Activated CD4-positive, alpha-beta T cell treated with anti-CD3 and anti-CD28 coated beads for 48 hours (primary cell): ENCODE data around the gene IL20RB.

Experiments used
- DNase-seq: peaks from one replicate; pipeline ENCODE4 v3.0.0-alpha.2; 2020

The IL20RB gene, protein sequence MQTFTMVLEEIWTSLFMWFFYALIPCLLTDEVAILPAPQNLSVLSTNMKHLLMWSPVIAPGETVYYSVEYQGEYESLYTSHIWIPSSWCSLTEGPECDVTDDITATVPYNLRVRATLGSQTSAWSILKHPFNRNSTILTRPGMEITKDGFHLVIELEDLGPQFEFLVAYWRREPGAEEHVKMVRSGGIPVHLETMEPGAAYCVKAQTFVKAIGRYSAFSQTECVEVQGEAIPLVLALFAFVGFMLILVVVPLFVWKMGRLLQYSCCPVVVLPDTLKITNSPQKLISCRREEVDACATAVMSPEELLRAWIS

DNA sequence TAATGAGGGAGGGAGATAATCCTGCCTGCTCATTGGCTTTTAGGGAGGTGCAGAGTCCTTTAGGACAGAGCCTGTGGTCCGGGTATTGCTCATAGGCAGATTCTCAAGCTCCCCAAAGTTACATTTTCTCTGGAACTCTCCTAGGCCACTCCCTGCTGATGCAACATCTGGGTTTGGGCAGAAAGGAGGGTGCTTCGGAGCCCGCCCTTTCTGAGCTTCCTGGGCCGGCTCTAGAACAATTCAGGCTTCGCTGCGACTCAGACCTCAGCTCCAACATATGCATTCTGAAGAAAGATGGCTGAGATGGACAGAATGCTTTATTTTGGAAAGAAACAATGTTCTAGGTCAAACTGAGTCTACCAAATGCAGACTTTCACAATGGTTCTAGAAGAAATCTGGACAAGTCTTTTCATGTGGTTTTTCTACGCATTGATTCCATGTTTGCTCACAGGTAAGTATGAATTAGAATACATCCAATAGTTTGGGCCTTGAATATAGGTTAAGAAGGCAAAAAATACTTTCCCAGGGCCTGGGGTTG is at the start of gene IL20RB:
TSS of gene IL20RB (plus strand) at position 233 of the 538 bp plus-strand sequence. CDS start at position 364, 131 bp downstream.
- no peak for DNase-seq

DNA sequence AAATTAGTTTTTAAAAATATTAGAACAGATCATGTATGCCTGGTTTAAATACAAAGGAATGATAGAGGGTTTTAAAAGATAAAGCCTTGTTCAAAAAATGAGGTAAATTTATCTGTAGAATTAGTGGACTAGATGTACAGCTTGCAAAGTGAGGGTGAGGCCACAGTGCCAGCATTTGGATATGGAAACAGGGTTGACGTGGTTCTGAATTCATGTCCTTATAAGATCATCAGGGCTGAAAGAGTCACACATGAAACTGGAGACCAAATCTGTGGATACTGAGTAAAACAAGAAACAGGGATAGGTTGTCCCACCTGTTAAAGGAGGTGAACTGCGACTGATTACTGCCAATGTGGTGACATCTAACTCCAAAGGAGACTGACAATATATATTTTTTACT is 49.5 kb upstream of the IL20RB start:
- no peak for DNase-seq

DNA sequence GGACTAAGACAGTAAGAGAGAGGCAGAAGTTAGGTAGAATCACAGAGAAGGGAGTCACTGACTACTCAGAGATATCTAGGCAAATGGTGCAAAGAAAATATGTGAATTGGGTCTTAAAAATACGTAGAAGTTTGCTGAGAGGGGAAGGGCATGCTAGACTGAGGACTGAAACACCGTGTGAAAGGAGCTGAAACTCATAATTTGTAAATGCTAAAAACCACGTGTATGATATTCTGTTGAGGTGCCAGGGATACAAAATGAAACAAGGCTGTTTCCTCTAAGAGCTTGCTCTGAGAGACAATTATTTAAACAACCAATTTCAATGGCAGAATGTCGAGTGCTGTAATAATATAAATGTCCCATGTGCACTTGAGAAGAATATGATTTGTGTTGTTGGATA is 48.6 kb upstream of the IL20RB start:
- no peak for DNase-seq

DNA sequence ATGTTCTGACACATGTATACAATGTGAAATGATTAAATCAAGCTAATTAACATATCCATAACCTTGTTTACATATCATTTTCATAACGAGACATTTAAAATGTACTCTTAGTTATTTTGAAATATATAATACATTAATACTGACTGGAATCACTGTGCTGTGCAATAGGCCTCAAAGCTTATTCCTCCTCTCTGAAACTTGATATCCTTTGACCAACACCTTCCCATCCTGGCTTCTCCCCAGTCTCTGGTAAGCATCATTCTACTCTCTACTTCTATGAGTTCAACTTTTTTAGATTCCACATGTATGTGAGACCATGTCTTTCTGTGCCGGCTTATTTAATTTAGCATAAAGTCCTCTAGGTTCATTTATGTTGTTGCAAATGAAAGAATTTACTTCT is 47.1 kb upstream of the IL20RB start:
- no peak for DNase-seq

DNA sequence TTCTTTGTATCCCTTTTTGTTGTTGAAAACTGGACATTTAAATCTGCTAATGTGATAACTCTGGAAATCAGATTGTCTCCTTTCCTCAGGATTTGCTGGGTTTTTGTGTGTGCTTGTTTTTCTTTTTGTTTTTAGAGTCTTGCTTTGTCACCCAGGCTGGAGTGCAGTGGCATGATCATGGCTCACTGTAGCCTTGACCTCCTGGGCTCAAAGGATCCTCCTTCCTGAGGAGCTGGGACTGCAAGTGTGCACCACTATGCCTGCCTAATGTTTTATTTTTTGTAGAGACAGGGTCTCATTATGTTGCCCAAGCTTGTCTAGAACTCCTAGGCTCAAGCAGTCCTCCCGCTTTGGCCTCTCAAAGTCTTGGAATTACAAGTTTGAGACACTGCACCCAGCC is 44.6 kb upstream of the IL20RB start:
- DNase-seq: no peak

DNA sequence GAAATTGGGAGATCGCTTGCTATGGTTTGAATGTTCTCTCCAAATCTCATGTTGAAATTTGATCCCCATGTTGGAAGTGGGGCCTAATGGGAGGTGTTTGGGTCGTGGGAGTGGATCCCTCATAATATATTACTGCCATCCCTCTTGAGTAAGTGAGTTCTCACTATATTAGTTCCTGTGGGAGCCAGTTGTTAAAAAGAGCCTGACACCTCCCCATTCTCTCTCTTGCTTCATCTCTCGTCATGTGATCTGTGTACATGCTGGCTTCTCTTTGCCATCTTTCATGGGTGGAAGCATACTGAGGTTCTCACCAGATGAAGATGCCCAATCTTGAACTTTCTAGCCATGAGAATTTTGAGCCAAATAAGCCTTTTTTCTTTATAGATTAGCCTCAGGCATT is 43.0 kb upstream of the IL20RB start:
- DNase-seq: no peak

DNA sequence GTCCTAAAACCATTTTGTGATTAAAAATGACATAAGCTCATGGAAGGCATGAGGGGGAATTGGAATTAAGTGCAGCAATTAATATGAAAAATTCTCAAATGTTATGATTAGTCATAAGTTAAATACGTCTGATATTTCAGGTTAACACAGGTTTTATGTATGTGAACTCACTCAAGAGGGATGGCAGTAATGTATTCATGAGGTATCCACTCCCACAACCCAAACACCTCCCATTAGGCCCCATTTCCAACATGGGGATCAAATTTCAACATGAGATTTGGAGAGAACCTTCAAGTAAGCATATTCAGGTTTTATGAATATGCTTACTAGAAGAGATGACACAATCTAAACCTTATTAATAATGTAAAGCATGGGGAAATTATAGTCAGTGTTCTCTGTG is 41.6 kb upstream of the IL20RB start:
- no peak for DNase-seq

DNA sequence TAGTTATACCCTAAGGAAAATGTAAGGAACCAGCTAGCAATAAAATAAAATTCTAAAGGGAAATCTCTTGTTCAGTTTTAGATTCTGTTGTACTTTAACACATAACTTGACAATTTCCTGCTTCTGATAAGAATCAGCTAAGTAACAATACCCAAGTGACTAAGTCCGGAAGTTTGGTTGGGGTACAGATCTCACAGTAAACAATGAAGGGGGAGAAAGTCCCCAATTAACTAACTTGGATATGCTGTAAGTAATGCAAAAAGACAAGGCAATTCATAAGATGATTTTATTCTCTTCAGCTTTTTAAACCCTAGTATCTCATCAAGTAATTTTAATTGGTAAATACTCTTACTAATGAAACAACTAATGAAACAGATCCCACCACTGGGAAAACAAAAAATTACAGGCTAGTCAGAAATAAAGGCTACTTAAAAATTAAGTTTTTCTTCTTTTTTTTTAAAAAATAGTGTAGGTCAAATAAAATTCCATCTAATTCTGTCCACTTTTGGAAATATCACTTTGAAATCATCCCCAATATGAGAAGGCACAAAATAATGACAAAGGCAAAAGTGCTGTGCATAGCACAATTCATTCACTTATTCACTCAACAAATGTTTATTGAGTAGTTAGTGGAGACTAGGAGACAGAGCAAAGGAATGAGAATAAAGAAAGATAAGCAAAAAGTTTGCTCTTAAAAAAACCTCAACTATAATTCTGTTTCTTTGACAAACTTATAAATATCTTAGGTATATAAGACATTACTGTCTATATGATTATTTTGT is 37.8 kb upstream of the IL20RB start:
- no peak for DNase-seq

DNA sequence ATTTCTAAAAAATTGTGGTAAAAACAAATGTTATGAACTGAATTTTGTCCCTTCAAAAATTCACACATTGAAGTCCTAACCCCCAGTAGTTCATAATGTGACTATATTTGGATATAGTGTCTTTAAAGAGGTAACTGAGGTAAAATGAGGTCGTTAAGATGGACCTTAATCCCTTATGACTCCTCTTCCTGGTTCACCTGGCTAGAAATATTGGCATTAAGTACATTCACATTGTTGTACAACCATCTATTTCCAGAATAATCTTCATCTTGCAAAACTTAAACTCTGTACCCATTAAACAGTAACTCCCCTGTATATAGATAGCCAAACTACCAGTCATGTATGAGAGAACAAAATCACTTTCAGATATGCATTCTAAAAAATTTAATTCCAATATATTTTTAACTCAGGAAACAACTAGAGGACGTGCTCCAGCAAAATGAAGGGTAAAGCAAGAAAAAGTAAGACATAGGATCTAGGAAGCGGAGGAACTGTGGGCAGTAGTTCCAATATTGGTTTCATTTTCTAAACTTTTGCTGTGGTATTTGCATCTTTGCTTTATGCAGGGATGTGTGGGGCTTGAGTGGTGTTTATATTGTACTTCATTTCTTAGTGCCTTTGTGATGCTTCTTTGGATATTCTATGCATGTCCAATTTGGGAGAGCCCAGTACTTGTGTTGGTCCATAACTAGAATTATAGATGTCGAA is 36.7 kb upstream of the IL20RB start:
- DNase-seq: no peak

DNA sequence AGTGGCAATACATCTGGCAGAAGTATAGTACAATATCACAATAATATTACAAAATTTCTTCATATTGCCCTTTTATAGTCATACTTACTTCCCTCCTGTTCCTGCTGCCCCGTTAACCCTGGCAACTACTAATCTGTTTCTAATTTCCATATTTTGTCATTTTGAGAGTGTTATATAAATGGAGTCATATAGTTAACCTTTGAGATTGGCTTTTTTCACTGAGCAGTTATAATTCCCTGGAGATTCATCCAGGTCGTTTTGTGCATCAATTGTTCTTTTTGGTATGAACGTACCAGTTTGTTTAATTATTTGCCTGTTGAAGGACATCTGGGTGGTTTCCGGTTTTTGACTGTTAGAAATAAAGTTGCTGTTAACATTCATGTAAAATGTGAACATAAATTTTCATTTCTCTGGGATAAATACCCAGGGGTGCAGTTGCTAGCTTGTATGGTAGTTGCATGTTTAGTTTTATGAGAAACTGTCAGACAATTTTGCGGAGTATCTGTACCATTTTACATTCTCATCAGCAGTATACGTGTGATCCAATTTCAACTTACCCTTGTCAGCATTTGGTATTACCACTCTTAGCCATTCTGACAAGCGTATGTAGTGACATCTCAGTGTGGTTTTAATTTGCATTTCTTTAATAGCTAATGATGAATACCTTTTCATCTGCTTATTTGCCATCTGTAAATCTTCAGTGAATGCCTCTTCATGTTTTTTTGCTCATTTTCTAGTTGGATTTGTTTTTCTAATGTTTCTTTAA is 32.2 kb upstream of the IL20RB start:
- no peak for DNase-seq

DNA sequence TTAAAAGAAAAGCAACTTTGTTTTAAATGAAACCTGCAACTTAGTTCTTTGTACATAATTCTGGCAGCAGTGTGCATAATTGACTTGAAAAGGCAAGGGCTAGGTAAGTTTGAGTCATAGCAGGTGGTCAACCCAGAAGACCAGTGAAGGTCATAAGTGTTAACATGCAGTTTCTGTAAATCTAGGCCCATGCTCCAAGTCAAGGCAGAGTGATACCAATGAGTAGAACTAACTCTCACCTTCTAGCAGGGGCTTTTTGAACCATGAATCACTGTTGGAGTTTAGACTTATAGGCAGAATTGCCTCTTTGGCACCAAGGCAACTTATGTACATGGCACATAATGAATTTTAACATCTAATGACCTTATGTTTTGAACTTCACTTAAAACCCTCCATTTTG is 29.5 kb upstream of the IL20RB start:
- DNase-seq: no peak

DNA sequence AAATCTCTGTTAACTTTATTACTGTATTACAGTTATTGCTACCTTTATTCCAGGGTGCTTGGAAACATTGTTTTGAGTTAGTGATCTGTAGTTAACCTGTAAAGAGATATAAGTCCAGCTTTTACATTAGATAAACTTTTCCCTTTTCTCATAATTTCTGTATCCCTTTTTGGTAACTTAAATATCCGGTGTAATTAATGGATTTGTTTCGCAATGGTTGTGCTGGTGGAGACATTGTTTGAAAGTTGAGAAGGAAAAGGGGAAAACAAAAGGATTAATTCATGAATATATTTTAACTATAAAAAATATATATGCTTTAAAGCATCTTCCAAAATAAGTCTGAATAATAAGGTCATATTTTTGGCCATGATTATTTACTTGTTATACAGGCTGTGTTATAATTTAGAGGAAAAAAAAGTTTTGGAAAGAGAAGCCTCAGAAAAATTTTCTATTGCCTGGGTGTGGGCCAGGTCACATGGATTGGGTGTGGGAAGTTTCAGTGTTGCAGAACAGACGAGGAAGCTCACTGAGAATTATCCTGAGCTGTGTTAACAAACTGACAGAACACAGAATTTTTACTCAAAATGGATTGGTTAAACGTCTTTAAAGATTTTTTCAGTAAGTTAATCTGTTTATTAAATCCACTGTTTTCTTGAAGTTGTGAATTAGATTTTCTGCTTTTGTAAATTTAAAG is 27.7 kb upstream of the IL20RB start:
- no peak for DNase-seq

DNA sequence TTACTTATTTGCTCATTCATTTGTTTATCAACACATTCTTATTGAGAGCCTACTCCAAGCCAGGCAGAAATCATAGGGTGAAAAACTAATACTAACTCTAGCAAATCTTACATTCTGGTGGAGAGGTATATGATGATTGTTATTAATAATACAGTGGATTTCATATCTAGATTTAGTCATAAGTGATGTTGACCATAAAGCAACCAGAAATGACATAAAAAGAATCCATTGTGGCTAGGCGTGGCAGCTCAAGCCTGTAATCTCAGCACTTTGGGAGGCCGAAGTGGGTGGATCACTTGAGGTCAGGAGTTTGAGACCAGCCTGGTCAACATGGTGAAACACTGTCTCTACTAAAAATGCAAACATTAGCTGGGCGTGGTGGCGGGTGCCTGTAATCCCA is 26.2 kb upstream of the IL20RB start:
- DNase-seq: no peak

DNA sequence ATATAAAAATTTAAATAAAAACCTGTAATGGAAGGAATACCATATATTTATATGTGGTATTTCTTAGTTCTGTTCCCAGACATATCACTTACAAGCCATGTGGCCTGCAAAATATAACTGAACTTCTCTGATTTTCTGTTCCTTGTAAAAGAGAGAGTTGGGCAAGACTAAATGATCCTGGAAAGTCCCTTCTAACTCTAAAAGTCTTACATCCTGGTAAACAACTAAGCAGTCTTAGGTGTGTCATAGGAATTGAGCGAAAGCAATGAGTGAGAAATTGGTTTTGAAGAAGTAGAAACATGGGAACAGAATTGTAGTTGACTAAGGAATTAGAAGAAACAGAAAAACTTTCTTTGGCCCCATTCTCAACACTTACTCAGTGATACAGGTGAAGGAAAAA is 25.3 kb upstream of the IL20RB start:
- no peak for DNase-seq

DNA sequence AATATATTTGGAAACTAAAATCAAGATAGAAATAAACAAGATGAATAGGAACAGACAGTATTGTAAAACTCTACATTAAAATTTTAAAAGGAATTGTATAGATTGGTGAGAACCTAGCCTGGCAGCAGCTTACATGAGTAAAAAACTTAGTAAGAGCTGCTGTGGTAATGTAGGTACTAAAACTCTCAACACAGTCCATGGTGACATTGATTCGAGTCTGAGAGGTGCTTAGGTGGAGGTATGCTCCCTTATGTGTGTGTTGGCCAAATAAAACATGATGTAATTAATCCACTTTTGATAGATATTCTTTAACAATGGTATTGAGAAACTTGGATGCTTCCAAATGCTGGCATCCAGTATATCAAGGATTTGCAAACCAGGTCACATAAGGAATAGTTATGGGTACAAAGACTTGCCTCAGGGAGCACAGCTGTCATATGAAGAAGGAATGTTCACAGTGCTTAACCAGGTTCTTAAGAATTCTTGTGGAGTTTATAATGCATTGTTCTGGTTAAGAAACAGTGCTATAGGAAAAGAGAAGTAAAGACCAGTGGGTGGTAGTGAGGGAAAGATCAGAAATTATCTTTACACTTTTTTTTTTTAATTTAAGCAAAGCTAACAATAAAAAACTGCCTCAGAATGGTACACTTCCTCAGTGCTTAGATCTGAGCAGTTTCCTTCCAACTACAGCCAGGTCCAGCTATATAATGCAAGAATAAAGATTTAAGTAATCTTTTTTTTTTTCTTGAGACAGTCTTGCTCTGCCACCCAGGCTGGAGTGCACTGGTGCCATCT is 24.6 kb upstream of the IL20RB start:
- no peak for DNase-seq

DNA sequence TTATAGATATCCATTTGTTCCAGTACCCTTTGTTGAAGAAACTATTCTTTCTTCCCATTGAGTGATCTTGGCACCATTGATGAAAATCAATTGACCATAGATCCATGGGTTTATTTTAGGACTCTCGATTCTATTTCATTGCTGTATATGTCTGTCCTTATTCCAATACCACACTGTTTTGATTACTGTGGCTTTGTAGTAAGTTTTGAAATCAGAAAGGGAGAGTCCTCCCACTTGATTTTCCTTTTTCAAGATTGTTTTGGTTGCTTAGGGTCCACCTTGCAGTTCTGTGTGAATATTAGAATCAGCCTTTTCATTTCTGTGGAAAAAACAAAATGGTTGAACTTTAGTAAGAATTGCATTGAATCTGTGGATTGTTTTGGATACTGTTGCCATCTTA is 20.6 kb upstream of the IL20RB start:
- DNase-seq: no peak

DNA sequence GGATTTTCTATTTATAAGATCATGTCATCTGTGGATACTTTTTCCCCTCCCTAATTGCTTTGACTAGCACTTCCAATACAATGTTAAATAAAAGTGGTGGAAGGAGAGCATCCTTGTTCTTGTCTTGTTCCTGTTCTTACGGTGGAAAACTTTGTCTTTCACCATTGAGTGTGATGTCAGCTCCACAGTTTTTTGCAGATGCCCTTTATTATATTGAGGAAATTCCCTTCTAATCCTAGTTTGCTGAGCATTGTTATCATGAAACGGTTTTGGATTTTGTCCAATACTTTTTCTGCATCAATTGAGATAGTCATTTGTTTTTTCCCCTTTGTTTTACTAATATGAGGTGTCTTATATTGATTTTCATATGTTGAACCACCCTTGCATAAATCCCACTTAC is 19.9 kb upstream of the IL20RB start:
- no peak for DNase-seq

DNA sequence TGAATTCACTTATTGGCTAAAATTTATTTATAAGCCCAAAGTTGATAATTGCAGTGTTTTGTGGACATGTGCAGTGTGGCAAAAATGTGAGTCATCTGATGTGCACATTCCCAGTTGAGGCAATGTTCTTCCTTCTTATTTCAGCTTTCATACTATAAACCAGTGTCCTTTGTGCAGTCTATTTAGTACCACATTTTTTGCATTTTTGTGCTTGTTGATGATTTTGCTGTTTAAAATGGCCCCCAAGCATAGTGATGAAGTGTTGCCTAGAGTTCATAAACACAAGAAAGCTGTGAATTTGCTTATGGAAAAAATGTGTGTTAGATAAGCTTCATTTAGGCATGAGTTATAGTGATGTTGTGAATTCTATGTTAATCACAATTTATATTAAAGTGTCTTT is 19.4 kb upstream of the IL20RB start:
- no peak for DNase-seq

DNA sequence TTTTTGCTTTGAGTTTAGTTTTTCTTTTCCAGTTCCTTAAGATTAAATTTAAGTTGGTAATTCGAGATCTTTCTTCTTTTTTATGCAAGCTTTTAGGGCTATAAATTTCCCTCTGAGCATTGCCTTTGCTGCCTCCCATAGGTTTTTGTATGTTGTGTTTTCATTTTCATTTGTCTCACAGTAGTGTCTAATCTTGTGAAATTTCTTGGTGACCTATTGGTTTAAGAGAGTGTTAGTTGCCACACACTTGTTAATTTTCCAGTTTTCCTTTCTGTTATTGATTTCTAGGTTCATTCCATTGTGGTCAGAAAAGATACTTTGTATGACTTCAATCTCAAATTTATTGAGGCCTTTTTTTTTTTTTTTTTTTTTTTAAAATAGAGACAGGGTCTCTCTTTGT is 18.3 kb upstream of the IL20RB start:
- no peak for DNase-seq

DNA sequence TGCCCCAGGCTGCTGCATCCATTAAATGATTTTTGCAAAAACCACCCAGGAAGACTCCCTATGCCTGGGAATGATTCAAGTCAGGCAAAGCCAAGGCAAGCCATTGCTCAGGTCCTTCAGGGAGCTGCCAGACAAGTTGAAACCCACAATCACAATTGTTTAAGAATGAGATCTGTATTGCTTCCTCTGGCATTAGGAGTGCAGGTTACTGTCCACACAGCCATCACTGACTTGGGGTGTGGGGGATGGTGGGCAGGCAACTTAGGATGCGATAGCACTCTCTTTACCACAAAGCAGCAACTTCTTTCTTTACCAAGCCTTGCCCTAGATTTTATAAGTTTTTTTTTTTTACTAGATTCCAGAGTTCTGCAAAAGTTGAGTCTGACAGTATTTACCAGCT is 15.0 kb upstream of the IL20RB start:
- no peak for DNase-seq

DNA sequence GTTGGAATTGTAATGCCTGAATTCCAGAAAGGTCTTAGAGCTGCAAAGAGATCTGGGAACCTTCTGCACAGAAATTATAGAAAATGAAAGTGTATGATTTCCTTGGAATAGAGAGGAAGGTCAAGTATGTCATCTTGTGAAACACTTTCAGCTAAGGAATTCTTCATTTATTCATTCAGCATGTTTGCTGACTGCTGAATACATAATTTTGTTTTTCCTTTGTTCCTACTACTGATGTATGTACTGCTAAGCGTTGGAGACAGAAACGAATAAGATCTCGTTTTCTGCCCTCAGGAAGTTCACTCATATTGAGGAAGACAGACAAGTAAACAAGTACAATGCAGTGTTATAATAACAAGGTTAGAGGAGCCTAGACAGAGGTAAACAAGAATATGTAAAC is 14.3 kb upstream of the IL20RB start:
- DNase-seq: no peak
